ENCODE measurements around the gene SLC39A8.

The SLC39A8 gene

DNA sequence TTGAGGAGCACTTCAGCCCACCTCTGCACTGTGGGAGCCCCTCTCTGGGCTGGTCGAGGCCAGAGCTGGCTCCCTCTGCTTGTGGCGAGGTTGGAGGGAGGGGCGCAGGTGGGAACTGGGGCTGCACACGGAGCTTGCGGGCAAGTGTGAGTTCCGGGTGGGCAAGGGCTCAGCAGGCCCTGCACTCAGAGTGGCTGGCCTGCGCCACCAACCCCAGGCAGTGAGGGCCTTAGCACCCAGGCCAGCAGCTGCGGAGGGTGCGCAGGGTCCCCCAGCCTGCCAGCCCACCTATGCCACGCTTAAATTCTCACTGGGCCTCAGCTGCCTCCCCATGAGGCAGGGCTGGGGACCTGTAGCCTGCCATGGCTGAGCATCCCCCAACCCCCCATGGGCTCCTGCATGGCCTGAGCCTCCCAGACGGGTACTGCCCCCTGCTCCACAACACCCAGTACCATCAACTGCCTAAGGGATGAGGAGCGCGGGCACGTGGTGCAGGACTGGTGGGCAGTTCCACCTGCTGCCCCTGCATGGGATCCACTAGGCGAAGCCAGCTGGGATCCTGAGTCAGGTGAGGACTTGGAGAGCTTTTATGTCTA is 110.9 kb downstream of the SLC39A8 start:
- no peak for DNase-seq (ENCODE audit: low read depth, low spot score)

DNA sequence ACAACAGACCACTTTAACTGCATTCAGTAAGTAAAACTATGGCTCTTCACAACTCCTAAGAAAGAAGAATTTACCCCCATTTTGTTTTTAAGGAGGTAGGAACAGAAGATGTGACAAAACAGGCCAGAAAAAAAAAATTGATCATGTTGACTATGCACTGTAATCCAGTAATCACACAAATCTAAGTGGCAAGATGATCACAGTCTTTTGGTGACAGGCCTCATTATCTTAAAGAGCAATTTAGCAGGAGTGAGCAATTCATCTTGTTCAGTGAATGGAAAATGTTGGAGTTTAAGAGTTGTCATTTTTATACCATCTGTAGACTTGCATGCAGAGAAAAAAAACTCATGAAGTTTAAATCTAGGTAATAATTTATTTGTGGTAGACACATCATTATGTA is 115.1 kb downstream of the SLC39A8 start:
- no peak for DNase-seq (ENCODE audit: low read depth, low spot score)

DNA sequence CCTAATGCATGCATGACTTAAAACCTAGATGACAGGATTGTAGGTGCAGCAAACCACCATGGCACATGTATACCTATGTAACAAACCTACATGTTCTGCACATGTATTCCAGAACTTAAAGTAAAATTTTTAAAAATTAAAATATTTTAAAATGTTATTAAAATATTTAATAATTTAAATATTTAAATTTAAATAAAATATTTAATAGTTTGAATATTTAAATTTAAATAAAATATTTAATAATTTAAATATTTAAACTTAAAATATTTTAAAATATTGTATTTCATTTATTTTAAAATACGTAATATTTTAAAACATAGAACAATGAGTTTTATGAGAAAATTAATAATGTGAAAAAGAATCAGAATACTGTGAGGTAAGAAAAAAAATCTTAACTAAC is 117.9 kb downstream of the SLC39A8 start:
- DNase-seq (ENCODE audit: low read depth, low spot score), result no peak

DNA sequence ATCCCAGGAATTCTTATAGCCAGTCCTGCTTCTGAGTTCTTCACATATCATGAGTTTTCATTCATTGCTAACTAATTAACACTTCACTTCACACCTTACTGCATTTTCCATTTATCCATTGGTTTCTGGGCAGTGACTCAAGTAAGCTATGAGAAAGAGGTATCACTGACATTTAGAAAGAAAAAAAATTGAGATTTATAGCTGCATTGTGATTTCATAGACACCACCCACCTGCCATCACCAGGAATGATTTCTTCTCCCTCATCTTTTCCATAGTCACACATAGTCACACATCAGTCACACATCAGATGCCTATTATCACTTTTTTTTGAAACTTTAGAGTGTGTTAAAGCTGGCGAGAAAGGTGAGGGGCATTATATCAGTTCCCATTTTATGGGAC is 121.8 kb downstream of the SLC39A8 start:
- DNase-seq (ENCODE audit: low read depth, low spot score), result no peak

DNA sequence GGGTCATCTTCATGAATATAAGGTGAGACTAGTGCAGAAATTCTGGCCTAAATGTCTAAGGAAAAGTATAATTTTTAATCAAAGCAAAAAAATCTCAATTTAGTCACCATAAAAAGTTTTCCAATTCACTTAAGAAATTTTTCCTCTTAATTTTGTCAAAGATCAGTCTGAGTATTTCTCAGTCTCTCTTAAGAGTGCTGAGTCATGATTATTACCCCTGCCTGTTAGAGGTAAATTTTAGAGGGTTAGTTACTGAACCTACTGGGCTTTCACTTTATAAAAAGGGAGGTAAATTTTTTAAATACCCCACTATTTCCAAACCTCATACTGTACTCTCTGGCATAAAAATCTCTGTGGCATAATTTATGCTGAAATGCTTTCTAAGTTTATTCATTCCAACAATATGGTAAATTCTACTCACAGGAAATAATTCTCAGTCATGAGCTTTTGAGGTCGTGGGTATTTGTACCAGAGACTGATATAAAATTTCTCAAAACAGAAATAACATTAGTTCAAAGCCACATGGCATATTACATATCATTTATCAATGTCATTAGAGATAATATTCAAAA is 122.4 kb downstream of the SLC39A8 start:
- no peak for DNase-seq (ENCODE audit: low read depth, low spot score)

DNA sequence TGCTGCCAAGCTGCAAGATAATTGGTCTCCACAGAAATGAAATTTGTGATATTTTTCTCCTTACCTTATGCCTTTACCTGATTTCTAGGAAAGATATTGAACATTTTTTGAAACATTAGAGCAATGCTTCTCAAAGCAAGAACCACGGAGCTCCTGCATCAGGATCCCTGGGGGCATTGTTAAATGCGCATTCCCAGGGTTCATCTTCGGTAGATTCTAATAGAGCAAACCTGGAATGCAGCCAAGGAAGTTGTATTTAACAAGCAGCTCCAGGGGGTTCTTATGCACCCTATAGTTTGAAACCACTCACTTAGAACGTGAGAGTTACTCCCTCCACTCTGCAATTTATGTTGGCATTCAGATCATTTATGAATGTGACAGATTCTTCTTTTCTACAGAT is 126.2 kb downstream of the SLC39A8 start:
- DNase-seq (ENCODE audit: low read depth, low spot score), result no peak

DNA sequence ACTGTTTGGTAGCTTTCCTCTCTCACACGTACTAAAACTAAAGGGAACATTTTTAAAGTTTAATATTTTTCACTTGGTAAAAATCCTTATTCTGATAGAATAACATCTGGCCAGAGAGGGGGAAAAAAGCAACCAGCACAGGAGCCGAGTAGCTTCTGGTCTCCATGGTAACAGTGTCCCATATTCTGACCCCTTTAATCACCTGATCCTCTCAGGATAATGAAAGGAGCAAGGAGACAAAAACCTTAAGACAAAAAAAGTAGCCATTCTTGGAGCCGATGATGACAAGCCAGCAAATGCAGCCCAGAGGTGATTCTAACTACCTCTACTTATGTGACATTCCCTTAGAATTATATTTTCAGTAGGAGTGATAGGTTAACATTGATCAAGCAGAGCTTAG is 126.6 kb downstream of the SLC39A8 start:
- DNase-seq (ENCODE audit: low read depth, low spot score), result no peak

DNA sequence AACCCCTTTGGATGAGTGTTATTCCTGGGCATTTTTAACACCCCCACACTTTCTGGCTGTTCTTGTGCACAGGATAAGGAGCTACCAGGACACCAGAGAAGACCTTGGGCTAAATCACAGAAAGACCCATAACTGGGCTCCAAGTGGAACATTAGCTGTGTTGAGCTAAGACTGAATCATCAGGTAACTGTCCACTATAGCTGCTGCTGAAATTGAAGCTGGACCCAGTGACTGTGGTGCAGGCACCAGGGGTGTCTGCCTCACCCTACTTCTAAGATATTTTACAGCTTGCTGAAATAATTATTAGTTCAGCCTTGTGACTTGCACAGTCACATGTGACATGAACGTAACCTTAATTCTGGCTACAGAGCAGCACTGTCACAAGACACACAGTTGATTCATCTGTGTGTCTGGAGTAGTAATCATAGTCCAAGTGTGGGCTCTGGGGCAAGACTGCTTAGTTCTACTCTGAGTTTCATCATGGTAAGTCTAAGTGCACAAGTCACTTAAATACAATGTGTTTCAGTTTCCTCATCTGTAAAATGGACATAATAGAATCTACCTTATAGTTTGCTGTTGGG is 127.4 kb downstream of the SLC39A8 start:
- no peak for DNase-seq (ENCODE audit: low read depth, low spot score)

DNA sequence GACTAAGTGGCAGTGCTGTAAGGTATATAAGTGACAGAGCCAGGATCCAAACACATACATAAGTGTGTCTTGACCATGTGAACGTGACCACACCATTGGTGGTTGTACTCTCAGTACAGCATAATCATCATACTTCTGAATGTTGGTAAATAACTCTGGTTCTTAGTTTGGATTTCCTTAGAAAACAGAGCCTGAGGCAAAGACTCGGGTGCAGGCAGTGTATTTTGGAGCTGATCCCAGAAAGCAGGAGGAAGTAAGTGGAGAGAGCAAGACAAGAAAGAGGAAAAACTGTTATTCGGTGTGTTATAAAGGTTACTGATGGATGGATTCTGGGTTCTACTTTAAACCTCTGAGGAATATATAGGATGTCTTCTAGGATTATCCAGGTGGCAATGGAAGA is 127.9 kb downstream of the SLC39A8 start:
- no peak for DNase-seq (ENCODE audit: low read depth, low spot score)

DNA sequence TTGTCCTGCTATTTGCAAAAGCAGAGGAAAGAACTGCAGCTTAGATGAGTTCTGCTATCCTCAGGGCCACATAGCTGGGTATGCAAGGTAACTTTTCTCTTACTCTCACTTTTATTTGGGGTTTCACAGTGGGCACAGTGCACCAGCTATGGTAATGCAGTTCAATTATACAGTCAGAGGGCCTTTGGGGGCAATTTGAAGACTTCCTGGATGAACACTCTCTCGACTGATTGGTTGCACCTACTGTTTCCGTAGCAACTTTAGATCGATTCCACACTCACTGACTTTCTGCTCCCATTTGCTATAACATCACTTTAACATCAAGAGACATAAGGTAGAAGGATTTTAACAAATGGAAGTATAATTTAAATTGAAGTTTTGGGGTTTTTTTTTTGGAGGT is 128.6 kb downstream of the SLC39A8 start:
- DNase-seq (ENCODE audit: low read depth, low spot score), result no peak

DNA sequence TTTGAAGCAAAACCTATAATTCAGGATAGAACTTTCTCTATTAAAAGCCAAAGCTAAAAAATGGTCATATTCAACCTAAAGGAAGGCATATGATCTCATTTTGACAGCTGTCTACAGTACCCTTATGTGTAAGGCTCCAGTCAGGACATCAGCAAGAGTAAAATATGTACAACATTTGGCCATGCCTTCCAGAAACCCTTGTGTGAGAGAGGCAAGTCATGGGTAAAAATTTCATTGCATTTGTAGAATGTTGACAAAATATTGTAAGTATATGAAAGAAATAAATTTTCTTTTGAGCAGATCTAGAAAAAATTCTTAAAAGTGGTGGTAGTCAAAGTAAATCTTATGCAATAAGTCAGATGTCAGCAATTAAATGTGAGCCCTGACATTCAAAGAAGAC is 132.3 kb downstream of the SLC39A8 start:
- no peak for DNase-seq (ENCODE audit: low read depth, low spot score)
